GM21717 (cell line): ENCODE measurements around the gene CHN2.

ENCODE experiments used
- ATAC-seq: cut with Tn5 transposase; IDR thresholded peaks from one replicate; pipeline ENCODE4 v1.9.1; 2021; ENCODE audit warnings: mild to moderate bottlenecking, moderate library complexity; ENCODE audit not compliant: unreplicated experiment

CHN2 gene

DNA sequence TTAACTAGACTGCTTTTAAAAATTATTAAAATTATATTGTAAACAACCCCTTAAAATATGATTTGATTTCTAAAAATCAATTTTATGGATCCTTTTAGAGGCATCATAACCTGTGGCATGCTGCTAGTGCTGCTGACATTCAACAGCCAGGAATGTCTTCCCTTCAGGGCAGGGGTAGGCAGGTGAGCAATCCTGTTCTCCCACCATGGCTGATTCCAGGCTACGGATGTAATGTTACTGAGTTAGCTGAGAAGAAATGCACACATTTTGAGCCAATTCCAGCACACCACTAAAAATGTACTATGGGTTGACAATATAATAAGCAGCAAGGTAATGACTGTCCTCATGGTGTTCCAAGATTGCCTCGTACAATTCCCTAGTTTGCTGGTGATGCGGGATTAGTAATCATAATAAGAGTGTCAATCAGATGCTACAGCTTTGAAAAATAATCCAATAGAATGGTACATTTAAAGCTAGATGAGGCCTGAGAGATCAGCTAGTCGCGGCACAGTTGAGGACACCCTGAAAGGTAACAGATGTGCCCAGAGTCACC, 260.4 kb downstream of the CHN2 start:
- ATAC-seq = no peak

DNA sequence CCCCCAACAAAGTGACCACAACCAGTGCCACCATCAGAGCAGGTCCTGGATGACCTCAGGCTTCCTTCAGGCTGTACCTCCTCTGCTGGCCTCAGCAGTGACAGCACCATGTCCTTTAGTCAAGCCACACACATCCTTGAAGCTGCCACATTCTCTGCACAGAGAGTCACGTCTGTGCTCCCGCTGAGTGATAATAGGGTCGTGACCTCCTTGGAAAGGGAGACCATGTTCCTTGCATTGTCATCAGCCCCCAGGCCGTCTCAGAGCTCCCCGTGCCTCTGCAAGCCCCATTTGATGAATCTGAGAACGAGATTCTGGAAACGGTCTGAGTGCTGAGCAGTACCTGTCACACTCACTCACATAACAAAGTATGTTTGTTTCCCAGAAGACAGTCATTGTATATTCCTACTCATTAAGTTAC, 262.6 kb downstream of the CHN2 start:
- no peak for ATAC-seq

DNA sequence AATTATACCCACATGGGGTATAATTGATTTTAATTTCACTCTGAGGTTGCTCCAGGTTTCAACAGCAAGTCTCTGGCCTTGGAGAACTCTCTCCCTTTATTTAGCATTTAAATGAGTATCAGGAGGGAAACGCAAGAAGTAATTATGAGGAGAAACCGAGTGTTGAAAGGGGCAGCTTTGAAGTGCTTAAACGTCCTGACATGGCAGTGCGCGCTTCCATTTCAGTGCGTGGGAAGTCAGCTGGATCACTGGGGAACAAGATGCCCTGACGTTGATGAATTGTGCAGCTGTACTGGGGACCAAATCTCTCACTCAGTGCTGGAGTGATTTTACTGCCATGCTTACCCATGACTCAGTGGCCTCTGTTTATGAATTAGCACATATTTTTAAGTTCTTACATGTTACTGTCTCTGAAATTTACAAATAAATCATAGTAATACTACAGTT, 263.0 kb downstream of the CHN2 start:
- no peak for ATAC-seq

DNA sequence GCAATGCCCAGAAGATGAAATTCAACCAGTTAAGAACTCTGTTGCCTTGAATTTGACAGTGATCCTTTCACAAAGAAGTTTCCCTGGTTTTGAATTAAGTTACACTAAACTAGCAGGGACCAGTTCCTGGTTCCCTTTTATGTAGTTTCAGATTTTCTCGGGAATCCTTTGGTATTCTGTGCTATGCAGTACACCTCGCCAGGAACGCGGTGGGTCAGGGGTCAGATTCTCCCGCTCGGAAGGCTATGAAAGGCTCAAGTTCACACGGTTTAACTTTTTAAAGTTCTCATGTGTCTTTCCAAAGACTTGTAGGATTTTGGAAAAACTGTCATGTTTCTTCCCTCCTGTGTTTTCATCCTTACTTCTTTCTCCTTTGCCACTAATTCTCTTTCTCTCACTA, 264.4 kb downstream of the CHN2 start:
- no peak for ATAC-seq

DNA sequence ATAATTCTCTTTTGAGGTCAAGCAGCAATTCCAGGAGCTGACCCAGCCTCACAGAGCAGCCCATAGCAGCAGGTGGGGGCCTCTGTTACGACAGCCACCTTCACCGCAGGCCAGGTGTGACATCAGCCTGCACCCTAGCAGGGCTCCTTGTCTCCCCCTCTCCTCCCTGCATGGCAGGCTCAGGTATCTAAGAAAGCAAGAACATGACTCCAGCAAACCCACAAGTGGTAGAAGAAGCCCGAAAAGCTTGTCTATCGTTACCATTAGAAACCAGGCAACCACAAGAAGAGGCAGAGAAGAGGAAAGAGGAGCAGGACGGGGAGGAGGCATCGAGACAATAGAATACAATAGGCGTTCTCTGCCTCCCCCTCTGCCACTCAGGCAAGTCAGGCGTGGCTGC, 265.0 kb downstream of the CHN2 start:
- ATAC-seq = no peak

DNA sequence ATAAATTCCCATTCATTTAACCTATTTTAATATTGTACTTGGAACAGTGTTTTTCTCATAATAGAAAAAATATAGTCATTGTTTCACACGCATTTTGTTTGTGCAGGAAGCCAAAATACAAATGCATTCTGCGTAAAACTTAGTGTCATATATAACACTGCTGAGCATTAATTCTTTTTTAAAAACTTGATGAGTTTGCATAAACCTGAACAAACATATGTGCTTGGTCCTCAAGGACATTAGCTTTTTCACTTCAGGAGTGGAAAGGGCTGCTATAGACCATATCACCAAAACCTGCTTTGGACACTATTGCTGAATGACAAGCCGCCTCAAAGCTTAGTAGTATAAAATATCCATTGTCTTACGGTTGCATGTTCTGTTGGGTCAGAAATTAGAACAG, 267.4 kb downstream of the CHN2 start:
- ATAC-seq = no peak

DNA sequence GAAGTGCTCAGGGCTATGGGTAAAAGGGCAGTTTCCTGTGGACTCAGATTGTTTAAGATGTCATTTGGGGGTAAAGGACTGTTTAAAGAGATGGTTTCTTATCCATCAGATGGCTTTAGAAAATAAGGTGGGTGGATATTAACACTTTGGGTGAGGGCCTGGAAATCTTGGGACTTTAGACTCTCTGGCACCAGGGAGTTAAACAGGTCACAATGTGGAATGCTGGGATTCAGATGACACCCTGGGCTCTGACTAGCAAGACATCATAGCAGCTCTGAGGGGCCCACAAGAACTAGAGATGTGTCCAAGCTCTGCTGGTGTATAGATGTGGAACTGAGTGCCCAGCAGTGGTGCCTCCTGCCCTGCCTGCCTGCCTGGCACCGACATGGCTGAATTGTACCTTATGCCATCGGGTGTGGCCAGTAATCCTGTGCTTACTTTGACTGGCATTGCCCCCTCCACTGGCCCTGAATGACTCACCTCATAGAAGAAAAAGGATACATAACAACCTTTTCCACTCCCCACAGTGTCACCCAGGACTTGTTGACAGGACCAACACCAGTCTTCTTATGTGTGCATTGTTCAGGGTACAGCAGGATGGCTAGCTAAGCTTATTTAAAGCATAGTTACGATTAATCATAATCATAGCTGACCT, 269.1 kb downstream of the CHN2 start:
- ATAC-seq = no peak

DNA sequence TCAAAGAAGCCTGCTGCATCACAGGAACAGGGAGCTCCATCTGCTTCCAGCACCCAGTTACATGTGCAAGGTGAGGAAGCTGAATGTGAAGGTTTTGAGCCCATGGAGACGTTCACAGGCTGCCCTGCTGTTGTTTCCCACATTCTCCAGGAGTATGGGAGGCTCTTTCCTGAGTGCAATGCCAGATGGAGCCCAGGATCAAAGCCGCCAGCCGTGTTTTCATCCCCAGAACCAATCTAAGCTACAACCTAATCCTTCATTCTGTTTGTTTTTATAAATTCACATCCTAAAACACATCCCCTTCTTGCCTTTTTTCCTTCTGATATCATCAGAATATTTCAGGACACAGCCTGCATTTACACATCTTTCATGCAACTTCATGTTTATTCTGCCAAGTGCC, 270.2 kb downstream of the CHN2 start:
- ATAC-seq = no peak

DNA sequence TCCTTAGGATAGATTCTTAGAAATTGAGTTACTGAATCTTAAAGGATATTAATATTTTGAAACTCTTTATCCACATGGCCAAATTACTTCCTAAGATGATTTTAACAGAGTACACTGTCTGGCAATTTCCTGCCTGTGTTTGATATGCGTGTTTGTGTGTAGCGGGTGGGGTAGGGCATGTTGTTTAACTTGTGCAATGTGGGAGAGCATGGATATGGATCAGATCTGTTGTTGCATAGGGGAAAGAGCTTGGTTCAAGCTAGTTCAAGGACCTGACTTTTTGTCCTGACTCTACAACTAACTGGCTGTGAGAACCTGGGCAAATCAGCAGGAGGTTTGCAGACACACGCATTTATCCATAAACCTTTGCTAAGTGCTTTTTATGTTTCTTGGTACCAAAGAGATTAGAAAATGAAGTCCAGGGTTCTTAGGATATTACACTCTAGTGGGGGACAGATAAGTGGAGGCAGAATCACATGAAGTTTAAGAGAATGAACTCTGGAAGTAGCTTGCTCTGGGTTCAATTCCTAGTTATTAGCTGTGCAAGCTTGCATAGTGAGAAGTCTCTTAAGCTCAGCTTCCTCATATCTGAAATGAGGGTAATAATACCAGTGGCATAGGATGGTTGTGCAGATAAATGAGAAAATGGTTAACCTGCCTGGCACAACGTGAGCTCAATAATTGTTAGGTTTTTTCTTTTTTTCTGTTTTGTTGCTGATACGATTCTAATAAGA, 272.8 kb downstream of the CHN2 start:
- ATAC-seq = no peak

DNA sequence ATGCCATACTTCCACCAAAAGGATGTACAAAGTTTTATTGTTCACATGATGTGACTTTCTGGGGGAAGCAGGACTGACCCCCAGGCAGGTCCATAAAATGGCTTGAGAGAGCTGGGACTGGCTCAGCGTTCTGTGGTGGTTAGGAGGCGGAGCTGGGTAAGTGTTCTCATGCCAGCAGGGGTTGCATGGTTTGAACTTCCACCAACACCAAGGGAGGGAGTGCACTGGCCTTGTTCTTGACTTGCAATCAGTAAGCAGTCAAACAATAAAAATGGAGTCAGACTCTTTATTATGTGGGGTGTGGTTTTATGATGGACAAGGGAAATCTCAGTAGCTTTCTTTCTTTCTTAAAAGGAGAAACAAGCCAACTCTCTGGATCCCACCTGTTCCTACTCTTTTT, 273.6 kb downstream of the CHN2 start:
- no peak for ATAC-seq

DNA sequence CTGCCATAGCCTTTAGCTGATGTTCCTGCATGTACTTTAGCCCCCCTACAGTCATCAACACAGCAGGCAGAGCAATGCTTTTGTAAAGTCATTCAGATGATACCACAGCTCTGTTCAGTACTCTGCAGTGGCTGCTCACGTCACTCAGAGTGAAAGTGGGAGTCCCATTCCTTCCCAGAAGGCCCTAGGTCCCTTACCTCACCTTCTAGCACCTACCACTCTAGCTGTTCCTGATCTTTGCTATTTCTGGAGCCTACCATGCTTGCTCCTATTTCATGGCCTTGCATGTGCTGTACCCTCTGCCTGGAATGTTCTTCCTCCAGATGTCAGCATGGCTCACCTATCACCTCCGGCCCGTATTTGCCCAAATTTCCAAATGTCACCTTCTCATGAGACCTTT, 274.7 kb downstream of the CHN2 start:
- no peak for ATAC-seq

DNA sequence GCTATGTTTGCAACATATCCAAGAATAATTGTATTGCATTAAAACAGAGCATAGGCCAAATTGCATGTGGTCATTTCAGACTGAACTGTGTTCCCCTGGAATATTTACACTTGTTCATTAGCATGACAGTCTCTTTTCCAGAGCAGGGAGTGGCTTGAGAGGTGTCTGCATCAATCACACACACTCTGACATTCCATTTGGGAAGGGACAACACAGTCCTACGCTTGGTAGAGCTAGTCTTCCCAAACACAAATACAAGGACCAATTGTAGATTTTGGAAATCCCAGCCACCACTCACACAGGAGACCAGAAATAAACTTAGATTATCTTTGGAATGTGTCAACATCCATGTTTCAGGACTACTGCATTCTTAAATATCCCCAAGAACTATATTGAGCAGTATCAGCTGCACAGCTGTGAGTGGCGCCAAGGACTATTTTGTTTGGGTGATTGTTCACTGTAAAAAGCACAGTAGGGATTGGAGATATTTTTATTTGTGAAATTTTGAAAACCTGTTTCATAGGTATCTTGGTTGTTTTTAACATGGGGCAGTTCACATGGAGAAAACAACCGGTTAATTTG, 275.5 kb downstream of the CHN2 start:
- no peak for ATAC-seq

DNA sequence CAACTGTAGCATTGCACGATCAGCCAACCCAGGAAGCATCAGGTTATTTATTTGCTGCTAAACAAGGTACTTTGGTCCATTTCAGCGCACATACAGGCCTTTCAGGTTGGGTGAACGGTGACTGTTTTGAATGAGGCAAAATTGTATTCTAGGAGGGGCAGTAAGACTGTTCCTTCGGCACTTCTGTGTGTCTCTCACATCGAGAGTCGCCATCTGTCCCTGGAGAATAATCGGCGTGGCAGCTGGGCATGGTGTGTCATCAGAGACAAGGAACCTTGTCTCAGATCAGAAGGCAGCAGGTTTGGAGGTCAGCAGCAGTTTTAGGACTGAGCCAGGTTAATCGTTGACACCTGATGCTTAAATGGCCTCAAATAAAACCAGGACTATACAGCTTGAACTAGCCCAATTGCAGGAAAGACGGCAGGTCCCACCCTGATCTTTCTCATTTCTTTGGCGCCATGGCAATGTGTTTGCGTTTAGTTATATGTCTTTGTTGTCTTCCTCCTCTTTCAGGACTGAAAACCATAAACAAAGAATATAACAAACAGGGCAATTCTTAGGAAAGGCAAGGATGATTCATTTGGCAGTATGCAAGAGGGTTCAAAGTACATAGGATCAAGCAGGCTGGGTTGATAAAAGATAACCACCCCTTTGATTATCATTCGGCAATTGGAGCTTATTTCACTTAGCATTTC, 277.0 kb downstream of the CHN2 start:
- no peak for ATAC-seq

DNA sequence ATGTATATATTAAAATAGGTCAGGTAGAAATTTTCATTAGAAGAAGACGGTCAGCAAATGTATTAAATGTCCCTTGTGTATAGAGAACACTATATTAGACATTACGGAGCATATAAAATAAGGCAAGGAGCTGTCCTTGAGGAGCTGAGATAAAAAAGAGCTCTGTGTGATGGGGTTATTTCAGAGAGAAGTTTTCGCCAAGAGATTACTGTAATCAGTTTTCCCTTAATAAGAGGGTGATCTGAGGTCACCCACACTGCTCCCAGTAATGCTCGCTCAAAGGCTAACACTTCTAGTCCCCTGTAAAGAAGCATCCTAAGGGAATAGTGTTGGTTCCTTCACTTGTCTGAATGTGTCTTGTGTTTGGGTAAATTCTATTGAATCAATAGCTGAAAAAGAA, 282.3 kb downstream of the CHN2 start:
- ATAC-seq = no peak

DNA sequence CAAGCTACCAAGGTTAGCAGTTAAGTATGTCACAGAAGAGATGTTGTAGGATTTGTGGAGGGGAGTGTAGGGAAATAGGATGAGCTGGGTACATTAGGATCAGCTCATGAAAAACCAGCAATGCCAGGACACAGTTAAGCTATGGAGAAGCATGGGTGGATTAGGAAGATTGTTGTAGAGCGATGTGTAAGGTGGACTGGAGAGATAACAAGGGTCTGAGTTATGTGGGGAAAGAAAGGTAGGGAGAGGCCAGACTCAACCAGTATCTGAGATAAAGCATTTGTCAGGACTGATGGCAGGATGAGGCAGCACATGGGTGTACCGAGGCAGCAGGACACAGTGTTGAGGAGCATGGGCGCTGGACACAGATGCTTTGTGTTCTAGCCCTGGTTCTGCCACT, 283.7 kb downstream of the CHN2 start:
- ATAC-seq = no peak

DNA sequence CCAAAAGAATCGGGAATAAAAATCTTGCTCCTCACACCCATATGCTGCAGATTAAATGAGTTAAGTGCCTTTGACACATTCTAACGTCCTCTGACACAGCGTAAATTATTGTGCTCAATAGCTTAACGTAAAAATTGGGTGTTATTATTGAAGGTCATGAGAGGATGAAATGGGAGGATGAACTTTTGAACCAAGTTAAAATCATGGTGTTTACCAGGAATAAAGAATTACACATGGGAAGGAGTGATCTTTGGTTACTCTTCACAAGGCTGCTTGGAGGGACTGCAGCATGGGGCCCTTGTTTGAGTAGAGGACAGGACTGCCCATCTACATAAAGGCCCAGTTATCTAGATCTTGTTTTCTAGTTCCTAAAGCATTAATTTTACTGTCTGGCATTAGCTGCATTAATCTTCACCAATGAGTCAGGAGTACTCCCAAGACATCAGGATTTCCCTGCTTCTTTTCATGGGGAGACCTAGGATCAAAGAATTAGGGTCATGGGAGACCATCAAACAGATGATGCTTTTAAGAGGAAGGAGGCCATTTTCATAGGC, 284.2 kb downstream of the CHN2 start:
- no peak for ATAC-seq

DNA sequence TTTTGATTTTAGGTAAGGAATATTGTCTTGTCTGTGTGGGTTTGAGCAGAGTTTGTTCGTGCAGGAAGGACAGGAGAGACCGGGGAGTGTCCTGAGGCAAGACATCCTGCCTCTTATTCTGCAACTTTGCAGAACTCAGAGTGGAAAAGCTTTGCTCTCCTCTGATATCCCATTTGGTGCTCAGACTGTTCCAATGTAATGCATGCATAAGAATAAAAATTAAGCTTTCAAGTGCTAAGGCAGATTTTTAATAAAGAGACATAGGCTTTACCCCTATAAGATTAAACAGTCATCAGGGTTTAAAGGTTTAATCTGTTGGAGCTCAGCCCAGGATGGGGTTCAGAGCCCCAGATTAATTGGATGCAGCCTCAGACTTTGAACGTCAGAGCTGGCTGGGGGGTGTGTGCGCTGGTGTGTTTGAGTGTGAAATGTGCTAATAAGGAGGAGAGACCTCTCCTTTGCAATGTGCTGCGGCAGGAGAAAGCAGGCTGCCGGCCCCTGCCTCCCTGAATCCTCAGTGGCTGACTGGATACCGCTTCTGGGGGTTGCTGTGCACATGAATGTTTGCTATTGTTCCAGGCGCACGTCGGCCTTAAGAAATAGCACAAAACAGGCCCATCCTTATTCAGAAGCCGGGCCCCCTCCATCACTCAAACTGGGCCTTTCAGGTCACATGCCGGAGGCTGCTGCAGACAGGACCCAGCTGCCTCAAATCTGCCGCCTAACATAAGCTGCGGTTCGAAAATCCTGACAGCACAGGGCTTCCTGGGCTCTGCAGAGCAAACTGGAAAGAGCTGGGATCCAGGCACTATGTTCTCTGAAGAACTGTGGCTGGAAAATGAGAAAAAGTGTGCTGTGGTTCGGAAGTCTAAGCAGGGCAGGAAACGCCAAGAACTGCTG, 285.0 kb downstream of the CHN2 start:
- ATAC-seq = no peak

DNA sequence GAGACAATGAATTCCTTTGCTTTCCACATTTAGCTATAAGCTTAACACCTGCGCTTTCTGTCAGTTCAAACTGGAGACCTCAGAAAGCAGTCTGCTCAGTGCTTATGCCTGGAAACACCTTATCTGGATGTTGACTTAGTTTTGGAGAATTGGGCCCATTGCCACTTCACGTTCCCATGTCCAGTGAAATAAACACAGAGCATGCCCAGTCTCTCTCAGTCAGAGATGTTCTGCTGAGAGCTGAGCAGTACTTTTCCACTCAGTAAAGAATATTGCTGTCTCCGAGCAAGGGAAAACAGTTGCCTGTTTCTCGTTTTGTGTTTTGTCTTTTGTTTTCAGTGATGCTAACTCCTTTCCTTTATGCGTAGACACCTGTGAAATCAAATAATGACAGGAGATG, 285.9 kb downstream of the CHN2 start:
- ATAC-seq = no peak

DNA sequence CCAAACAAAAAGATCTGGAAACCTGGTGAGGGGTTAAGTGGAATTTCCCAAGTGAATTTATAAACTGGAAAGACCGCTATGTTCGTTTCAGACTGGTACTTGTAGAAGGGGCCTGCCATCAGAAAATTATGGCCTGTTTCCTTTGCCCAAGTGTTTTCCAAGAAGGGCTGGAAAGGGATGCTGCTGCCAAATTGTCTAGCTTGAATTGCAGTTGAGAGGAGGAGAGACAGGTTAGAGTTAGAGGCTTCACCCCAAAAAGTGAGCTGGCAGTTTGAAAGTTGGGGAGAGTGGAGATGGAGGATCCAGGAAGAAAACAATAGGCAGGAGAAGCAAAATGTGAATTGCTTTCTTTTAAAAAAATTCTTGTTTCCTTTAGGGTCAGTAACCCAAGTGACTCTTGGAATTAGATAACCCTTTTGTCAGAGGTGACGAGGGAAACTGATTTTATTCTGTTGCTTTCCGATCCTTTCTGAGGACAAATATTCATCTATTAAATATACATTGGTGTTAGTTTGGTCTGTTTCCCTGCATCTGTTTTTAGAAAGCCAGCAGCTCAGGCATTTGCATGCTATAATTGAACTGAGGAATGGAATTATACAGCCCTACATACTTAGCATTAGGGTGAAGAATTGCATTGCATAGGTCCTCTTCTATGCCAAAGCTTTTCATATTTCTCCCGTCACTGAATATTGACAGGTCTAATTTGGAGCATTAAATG, 286.5 kb downstream of the CHN2 start:
- no peak for ATAC-seq

DNA sequence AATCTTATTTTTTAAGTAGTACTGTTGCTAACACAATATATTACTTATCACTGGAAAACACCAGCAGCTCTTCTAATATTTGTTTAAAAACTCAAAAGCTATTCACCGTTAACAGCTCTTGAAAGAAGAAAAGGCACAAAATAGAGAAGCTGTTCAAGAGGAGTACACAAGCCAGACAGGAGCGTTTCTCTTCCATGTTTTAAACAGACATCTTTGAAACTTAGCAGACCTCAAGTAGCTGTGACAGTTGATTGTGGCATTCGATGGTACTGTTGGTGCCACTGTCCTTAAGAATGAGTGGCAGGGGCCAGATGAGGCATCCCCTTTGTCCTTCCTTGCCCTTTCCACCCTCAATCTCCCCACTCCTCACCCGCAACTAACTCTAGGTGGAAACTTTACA, 287.5 kb downstream of the CHN2 start:
- ATAC-seq = no peak
